NB4 (cell line): Measurements from ENCODE around the gene TIAM2.

Experiments used
- CTCF ChIP-seq: IDR thresholded peaks from one replicate; pipeline ENCODE4 v1.5.1; 2012; ENCODE audit warnings: low read depth, low read length
- POLR2A ChIP-seq: IDR thresholded peaks from 2 replicates; pipeline ENCODE4 v1.6.1; 2011; ENCODE audit warnings: mild to moderate bottlenecking; ENCODE audit not compliant: insufficient read length; ENCODE audit errors: extremely low read depth

GRCh38 chr6:155196911-155197310 lies 201.8 kb downstream of the TIAM2 start:
- TF ChIP-seq CTCF: no peak
- no peak for TF ChIP-seq POLR2A
